Spleen (tissue), 11 donors: ENCODE measurements around the gene CSGALNACT2. TPM values are rescaled to one million over a fixed set of nuclear protein-coding genes. Genes with fewer than 3 reads are reported as not detected.

Experiments
- DNase-seq: peaks from one replicate; pipeline ENCODE4 v3.0.0-alpha.2; 2020
- H3K27ac ChIP-seq, 8 donors: fragments of 200-600 bp; sonication (generic) in 7 of 8; 1 replicate in 4 of 8; 2 replicates in 4 of 8; pipeline versions ENCODE4 v1.5.0 to v1.8.0; 2016 to 2021; ENCODE audit warnings: inconsistent platforms in 4 of 8, mild to moderate bottlenecking in 4 of 8, moderate library complexity in 1 of 8
- H3K27me3 ChIP-seq, 7 donors: fragments of 200-600 bp; sonication (generic) in 6 of 7; replicated peaks in 1 of 7; 1 replicate in 4 of 7; 2 replicates in 3 of 7; pipeline versions ENCODE4 v1.5.0 to v1.8.0; 2016 to 2021; ENCODE audit warnings: inconsistent platforms in 3 of 7, mild to moderate bottlenecking in 1 of 7
- H3K36me3 ChIP-seq, 6 donors: fragments of 200-600 bp; sonication (generic) in 5 of 6; 1 replicate in 4 of 6; 2 replicates in 2 of 6; pipeline versions ENCODE4 v1.5.0 to v1.8.0; 2016 to 2021; ENCODE audit warnings: inconsistent platforms in 2 of 6
- H3K4me1 ChIP-seq, 6 donors: fragments of 200-600 bp; sonication (generic) in 5 of 6; 1 replicate in 3 of 6; 2 replicates in 3 of 6; pipeline versions ENCODE4 v1.5.0 to v1.8.0; 2016 to 2021; ENCODE audit warnings: inconsistent platforms in 3 of 6
- H3K4me3 ChIP-seq, 8 donors: fragments of 200-600 bp; sonication (generic) in 7 of 8; 1 replicate in 4 of 8; 2 replicates in 4 of 8; pipeline versions ENCODE4 v1.5.0 to v1.8.0; 2016 to 2021; ENCODE audit warnings: inconsistent platforms in 4 of 8, mild to moderate bottlenecking in 4 of 8, moderate library complexity in 2 of 8
- H3K9me3 ChIP-seq, 8 donors: fragments of 200-600 bp; sonication (generic) in 7 of 8; 1 replicate in 4 of 8; 2 replicates in 4 of 8; pipeline versions ENCODE4 v1.5.0 to v1.8.0; 2016 to 2021; ENCODE audit warnings: inconsistent platforms in 4 of 8
- CTCF ChIP-seq, 11 experiments: fragments of 200-600 bp in 7 of 11; fragments of 450-650 bp in 4 of 11; sonication (generic) in 4 of 11; IDR thresholded peaks in 8 of 11; conservative IDR thresholded peaks in 3 of 11; 1 replicate in 7 of 11; 2 replicates in 4 of 11; pipeline versions ENCODE4 v1.4.0 to v1.8.0; 2016 to 2021; ENCODE audit warnings: antibody characterized with exemption in 11 of 11, inconsistent platforms in 4 of 11, mild to moderate bottlenecking in 1 of 11
- POLR2A ChIP-seq, 3 donors: fragments of 450-650 bp; IDR thresholded peaks; one replicate each; pipeline ENCODE4 v1.5.1; 2017; ENCODE audit warnings: antibody characterized with exemption in 3 of 3, mild to moderate bottlenecking in 1 of 3
- POLR2AphosphoS5 ChIP-seq, 3 donors: sonication (generic); formaldehyde crosslinking; IDR thresholded peaks; one replicate each; pipeline ENCODE4 v1.5.1; 2017; ENCODE audit warnings: antibody characterized with exemption in 3 of 3
- WGBS, 5 donors: extraction: QIAGEN DNeasy Blood & Tissue Kit in 3 of 5; methylation state at CpG; one replicate each; pipeline versions ENCODE4 v1.1.5 to v1.1.7; 2013 to 2018; 5-methylcytosine and 5-hydroxymethylcytosine counted together
- intact Hi-C: fragments of 100-400 bp; cut with DNase I; formaldehyde crosslinking; loops from one replicate; pipeline ENCODE4 v1.15.0; 2023; ENCODE audit warnings: low total_unique reads
- polyA plus RNA-seq, 3 donors: library from polyadenylated mRNA; stranded (reverse); fragments of 200-250 nt; gene quantifications; one replicate each; pipeline ENCODE4 v1.2.1, GENCODE V29; 2013
- total RNA-seq, 7 donors: library from RNA; depleted of rRNA in 3 of 7; stranded (reverse); fragments of >200 nt in 3 of 7; fragmentation: NEBNext Ultra II Directional in 4 of 7; extraction: Animal tissue kit (Norgen Biotek cat#: 25700) in 4 of 7; gene quantifications; one replicate each; pipeline versions ENCODE4 v1.1.0 to v1.2.1, GENCODE V29; 2016 to 2021
- donor health status: healthy with polysubstance abuse.
- donor health status: DM: no; HTN: no; CAD: no; lungs with moderate emphysema.
- donor health status: DM: no; HTN: no; CAD: no.
- donor health status: Bipolar disorder and iron deficiency.
- donor health status: healthy.
- donor health status: DM: no; HTN: no; CAD: no.
- donor health status: DM: yes; HTN: yes; CAD: no.

Gene CSGALNACT2
- total and polyA plus RNA-seq, 10 donors: 8.1 to 77.1 (median 34.2) TPM

- Histone ChIP-seq H3K9me3 (no peaks in the 10 kb centered on the region), H3K36me3 (peaks cover 0 to 37% (median 0%) of the 10 kb centered on the region in 6 donors), H3K4me3 (no peak overlapping the region), H3K27ac (peak overlapping the region in 1 of 8 donors; percentile 29), H3K4me1 (peaks cover 3 to 100% (median 67%) of the 10 kb centered on the region in 6 donors), H3K27me3 (no peaks in the 10 kb centered on the region)
- WGBS, 5 donors: 77 to 86% (median 81%) methylated on average over 9 of the region's 9 CpGs
- DNase-seq: no peak
- intact Hi-C loops: no loop called here
- TF ChIP-seq CTCF (IDR thresholded peaks at IDR 0.05 in 8 of 11, conservative IDR thresholded peaks at IDR 0.05 in 3 of 11) (no peak), POLR2AphosphoS5 (IDR thresholded peaks at IDR 0.05) (peak in 1 of 3 donors; percentile 25)
Observed at GRCh38 chr10:43156590-43157341, 18.5 kb downstream of the CSGALNACT2 start.

- no peak overlapping the region for H3K4me3 ChIP-seq
- H3K4me1 ChIP-seq: peaks cover 3 to 100% (median 60%) of the 10 kb centered on the region in 6 donors
- H3K27ac ChIP-seq: no peak overlapping the region
- no peaks in the 10 kb centered on the region for H3K9me3 ChIP-seq
- intact Hi-C loops: no loop called here
- TF ChIP-seq CTCF (IDR thresholded peaks at IDR 0.05 in 8 of 11, conservative IDR thresholded peaks at IDR 0.05 in 3 of 11): no peak
- no peak for TF ChIP-seq POLR2AphosphoS5 (IDR thresholded peaks at IDR 0.05)
- TF ChIP-seq POLR2A (IDR thresholded peaks at IDR 0.05): no peak
- H3K36me3 ChIP-seq: peaks cover 0 to 56% (median 13%) of the 10 kb centered on the region in 6 donors
- no peak for DNase-seq
- no peaks in the 10 kb centered on the region for H3K27me3 ChIP-seq
- 87 to 92% (median 92%) methylated on average over 6 of the region's 6 CpGs for WGBS, 5 donors
Observed at GRCh38 chr10:43158636-43159035, 20.4 kb downstream of the CSGALNACT2 start.

- Histone ChIP-seq H3K27ac (peak overlapping the region in 7 of 8 donors; percentile 20 to 83 (median 71)), H3K36me3 (peaks cover 0 to 72% (median 13%) of the 10 kb centered on the region in 6 donors), H3K9me3 (no peaks in the 10 kb centered on the region), H3K4me3 (no peak overlapping the region), H3K4me1 (peaks cover 3 to 91% (median 49%) of the 10 kb centered on the region in 6 donors), H3K27me3 (no peaks in the 10 kb centered on the region)
- TF ChIP-seq CTCF (IDR thresholded peaks at IDR 0.05 in 8 of 11, conservative IDR thresholded peaks at IDR 0.05 in 3 of 11) (no peak), POLR2AphosphoS5 (IDR thresholded peaks at IDR 0.05) (peak in 1 of 3 donors; percentile 46)
- intact Hi-C loops: no loop called here
- DNase-seq: no peak
- WGBS, 5 donors: 32 to 42% (median 39%) methylated on average over 1 of the region's 1 CpG
Observed at GRCh38 chr10:43160046-43160920, 22.0 kb downstream of the CSGALNACT2 start.

GRCh38 chr10:43160921-43161255 lies 22.6 kb downstream of the CSGALNACT2 start:
- Histone ChIP-seq H3K36me3 (peaks cover 0 to 78% (median 13%) of the 10 kb centered on the region in 6 donors), H3K4me3 (no peak overlapping the region), H3K27me3 (no peaks in the 10 kb centered on the region), H3K27ac (peak overlapping the region in 7 of 8 donors; percentile 20 to 83 (median 71)), H3K9me3 (no peaks in the 10 kb centered on the region), H3K4me1 (peaks cover 2 to 89% (median 44%) of the 10 kb centered on the region in 6 donors)
- DNase-seq: no peak
- WGBS, 5 donors: 61 to 72% (median 70%) methylated on average over 2 of the region's 2 CpGs
- TF ChIP-seq POLR2AphosphoS5 (IDR thresholded peaks at IDR 0.05) (no peak), CTCF (IDR thresholded peaks at IDR 0.05 in 8 of 11, conservative IDR thresholded peaks at IDR 0.05 in 3 of 11) (no peak), POLR2A (IDR thresholded peaks at IDR 0.05) (no peak)
- intact Hi-C loops: no loop called here
